HG02973 (cell line): ENCODE measurements around the gene LBR.

Experiments
- ATAC-seq: cut with Tn5 transposase; IDR thresholded peaks from one replicate; pipeline ENCODE4 v1.9.1; 2021; ENCODE audit warnings: moderate library complexity; ENCODE audit not compliant: unreplicated experiment

The LBR gene

DNA sequence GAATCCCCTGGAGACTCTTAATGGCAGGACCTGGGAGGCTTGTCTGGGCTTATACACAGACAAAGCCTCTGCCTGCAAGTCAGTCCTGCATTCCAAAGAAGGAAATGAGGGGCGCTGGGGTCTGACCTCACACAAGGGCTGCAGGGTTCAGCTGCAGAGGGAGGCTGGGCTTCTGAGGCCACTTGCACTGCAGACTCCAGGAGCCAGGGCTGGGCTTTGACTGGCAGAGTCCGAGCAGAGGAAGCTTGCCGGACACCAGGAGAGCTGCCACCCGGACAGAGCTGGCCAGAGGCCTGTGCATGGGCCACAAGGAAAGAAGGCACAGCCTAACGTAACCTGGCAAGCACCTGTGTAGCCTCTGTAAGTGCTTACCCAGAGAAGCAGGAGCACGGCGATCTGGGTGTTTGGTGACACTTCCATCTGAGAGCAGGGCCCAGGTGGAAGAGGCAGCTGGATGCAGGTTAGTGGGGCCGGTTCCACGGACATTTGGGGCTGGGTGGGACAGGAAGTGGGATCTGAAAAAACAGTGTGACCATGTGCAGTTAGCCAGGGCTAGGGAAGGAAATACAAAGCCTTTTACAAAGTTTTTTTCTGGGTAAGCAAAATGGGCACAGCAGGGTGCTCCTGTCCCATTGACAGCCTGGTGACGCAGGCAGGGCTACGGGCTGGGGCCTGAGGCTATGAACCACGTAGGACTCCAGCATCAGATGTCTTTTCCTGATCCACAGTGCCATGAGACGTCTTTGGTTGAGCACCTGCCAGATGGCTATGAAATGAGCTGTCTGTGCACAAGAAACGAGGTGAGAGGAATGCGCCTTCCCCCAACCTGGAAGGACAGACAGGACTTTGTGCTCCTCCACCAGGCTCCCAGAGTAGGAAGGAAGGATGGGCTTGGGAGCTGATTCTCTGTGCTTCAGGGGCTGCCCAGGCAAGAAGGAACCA lies 37.3 kb upstream of the LBR start:
- ATAC-seq: no peak

DNA sequence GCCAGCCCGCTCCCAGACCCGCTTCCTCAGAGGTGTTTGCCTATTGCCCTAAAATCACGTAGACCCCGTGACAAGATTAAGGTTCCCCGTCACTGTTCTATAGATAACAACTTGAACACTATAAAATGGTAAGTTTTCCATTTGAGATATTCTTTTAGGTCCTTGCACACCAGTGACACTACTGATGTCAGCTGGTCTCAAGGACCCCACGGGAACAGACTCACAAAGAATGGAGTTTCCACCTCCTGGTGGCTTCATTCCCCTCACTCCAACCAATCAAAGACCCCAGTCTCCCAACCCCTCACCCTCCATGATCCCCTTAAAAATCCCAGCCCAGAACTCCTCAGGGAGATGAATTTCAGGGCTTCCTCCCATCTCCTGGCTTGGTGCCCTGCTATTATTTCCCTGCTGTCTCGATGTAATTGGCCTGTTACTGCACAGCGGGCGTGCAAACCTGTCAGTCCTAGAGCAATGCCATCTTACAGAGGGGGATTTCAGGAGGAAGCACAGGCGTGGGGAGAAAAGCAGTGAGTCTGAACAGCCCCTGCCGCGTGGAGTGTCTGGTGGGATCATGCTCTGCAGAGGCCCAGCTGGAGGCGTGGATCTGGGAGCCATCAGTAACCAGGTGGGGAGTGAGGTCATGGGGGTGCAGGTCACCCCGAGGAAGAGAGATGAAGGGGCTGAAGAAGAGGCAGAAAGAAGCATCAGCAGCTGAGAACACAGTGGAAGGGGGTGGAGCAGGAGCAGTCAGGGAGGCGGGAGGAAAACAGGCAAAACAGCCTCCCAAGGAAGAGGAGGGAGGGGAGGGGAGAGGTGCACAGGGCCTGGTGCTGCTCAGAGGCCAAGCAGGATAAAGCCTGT lies 35.1 kb upstream of the LBR start:
- ATAC-seq: no peak

DNA sequence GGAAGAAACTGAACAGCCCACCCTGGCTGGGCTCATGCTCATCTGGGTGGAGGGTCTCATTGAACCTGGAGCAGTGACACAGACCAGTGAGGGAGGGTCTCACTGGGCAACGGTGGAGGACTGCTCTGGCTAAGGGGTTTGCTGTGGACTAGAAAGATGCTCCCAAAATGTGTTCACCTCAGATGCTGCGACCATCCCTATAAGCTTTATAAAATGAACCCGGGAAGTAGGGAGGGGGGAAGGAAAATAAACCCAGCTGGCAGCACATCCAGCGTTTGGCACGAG lies 34.5 kb upstream of the LBR start:
- ATAC-seq: no peak

DNA sequence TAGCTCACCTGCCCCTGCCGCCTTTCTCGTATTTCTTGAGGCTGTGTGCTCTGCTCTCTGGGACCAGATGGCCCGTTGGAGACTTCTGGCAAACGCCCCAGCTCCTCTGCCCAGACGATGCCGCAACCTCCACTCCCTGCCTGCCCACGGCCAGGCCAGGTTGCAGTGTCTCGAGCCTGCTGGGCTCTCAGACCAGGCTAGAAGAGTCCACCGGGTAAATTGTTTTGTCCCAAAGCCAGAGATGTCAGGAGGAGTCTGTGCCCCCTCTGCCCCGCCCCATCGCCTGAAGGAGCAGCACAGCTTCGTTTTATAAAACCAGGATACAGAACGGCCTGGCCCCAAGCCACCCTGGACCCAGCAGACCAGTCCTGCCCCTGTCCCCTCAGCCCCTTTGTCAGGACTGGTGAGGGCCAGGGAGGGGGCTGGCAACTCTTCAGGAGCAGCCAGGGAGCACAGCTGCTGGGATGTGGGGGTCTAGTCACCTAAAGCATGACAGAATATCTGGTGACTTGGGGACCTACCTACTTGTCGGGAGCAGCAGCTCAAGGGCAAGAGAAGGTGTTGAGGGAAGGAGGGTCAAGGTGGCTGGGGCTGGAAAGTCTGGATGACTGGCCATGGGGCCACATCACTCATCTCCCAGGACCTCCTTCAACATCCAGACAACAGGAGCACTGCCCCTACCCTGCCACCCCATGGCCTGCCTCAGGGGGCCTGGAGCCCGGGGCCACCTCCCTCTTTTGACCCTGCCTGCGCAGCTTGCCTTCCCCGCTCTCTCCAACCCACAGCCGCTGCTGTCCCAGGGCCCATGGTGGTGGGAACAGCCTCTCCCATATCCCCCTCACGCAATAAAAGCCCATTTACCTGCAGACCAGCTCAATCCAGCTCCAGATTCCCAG lies 33.9 kb upstream of the LBR start:
- no peak for ATAC-seq

DNA sequence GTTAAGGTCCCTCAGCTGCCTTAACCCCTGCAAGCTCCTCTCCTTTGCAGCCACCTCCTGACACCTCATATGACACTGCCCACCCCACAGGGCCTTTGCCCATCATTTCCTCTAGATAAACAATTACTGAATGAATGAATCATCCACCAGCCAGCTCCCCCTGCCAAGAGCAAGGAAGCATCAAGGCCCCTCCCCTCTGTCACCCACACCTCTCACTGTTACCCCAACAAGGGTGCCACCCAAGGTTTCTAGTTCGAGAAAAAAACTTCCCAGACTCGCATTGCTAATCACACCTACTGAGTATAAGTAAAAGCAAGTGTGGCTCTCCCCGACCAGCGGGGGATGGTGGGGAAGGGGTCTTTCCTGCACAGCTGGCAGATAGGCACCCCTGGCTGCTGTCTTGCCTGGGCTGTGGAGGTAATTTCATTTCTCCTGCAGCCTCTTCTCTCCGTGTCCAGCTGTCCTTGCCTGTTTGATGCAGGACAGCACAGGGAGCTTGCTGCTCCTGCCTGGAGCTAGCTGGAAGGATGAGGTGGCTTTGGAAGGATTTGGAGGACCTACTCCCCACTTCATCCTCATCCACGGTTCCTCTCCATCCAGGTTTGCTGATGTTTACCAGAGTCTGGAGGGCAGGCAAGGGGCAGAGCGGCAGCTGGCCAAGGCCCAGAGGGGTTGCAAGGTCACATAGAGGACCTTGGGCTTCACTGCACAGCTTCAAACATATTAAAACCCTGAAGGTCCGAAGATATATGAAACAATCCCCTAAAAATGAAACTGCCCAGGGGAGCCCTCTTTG lies 33.1 kb upstream of the LBR start:
- ATAC-seq: no peak

DNA sequence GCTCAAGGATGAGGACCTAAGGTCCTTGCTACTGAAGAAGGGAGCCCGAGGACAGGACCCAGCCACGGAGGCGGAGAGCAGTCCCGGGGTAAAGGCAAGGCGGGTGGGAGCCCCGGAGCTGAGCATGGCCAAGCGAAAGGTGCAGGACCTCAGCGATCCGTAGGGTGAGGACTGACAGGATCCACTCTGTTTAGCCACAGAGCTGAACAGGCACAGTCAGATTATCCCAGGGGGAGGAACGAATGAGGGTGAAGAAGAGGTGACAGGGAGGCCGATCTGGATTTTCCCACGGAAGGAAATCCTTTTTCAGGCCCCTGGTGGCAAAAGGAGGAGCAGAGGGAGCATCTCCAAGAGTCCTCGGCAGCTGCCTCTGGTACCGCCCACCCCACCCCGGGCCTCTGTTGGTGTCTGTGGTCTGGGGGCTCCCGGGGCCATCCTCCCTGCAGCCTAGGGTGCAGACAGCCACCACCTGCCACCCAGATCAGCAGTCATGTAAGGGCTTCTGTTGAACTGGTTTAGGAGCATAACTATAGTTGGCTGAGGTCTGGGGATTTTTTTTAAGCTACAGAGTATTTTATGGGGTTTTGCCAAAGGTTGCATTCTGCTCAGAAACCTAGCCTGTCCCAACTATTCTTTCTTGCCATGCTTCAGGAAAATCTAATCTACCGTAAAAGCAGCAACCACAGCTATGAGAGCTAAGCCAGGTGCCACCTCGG lies 32.3 kb upstream of the LBR start:
- ATAC-seq: no peak

DNA sequence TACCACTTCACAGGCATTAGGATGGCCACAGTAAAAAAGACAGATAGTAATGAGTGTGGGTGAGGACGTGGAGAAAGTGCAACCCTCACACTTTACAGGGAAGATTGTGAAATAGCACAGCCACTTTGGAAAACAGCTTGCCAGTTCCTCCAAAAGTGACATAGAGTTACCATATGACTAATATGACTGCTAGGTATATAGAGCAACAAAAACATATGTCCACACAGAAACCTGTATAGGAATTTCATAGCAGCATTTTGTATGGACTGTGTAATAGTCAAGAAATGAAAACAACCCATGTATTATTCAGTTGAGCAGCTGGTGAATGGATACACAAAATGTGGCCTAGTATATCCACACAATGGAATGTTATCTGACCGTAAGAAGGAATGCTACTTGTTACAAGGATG lies 30.4 kb upstream of the LBR start:
- no peak for ATAC-seq

DNA sequence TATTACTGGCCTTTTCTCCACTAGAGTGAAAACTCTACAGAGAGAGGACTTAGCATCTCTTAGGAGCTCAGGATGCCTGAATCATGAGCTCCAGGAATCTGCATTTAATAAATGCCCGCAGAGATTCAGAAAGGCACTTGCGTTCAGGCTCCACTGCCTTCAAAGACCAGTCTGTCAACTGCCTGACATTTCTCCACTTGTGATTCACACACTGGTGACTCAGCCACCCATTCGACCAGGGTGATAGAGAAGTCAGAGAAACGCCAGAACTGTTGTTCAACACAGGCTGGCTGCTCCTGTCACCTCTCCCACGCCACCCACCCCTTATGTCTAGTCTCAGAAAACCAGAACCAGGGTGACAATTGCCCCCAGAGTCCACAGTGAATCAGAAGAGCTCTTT lies 26.9 kb upstream of the LBR start:
- no peak for ATAC-seq

DNA sequence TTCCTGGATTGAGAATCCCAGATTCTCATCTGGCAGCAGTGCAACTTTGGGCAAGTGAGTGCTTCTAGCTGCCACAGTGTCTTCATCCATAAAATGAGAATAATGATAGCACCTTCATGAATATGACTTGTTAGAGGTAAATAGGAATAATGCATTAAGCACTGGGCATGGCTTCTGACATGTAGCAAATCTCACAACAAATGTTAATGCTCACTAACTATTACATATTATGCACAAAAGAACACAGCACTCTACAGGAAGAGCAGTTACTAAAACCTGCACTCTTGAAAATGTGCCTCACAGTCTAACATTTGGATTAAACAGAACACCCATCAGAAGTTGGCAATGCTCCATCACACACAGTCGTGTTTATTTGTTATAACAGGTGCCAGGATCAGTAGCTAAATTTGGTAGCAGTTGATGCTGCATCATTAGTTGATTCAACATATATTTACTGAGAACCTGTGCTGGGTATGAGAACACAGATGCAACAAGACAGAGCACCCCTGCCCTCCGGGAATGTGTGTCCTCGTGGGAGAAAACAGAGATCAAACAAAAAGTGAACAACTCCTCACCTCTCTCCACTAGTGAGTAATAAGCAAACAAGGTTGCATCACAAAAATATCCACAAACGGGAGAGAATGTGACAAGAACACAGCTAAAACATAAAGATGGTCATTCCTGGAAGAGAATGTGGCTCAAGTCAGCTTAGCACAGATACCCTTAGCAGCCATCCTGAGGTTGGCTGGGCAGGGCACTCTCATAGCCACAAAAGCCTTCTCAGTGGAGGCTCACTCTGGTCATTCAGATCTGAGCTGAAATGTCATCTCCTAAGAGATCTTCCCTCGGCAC lies 26.2 kb upstream of the LBR start:
- ATAC-seq: no peak

DNA sequence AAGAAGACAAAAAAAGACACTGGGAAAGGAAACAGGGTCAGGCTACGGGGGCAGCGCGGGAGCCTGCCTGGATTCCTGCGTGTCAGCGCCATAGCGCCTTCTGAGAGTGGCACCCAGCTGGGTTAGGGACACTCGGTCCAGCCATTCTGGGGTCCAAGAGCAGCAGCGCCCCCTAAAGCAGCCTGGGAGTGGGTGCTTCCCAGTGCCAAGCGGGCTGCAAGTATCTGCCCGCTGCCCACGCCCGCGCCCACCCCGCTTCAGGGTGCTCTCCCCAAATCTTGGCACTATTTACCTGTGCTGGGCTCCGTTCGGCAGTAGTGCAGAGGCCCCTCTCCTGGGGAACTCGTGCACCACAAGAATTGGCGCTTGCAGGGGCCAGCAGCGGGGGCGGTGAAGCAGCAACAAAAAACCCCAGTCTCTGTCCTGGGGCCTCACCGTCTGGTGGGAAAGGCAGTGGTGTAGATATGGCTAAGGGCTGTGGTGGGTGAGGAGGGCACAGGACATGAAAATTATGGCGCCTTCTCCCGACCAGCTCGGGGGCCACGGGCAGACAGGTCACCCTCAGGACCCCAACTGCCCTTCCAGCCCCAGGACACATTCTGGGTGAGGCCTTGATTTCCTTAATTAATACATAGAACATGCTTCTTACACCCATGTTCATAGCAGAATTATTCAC lies 24.1 kb upstream of the LBR start:
- ATAC-seq: no peak

DNA sequence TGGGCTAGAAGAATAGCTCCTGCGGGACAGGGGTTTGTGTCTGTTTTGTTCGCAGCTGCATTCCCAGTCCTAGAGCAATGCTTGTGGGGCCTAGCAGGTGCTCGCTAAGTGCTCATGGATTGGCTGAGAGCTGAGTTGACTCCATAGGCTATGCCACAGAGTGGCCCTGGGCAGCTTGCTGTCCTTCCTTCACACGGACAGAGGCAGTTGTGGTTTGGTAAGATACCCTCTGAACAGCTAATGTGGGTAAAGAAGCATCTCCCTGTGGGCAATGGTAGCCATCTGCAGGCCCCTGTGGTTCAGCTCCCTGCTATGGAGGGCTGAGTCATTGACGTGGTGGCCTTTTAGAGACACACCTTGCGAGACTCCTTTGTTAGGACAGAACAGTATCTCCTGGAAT lies 23.5 kb upstream of the LBR start:
- no peak for ATAC-seq

DNA sequence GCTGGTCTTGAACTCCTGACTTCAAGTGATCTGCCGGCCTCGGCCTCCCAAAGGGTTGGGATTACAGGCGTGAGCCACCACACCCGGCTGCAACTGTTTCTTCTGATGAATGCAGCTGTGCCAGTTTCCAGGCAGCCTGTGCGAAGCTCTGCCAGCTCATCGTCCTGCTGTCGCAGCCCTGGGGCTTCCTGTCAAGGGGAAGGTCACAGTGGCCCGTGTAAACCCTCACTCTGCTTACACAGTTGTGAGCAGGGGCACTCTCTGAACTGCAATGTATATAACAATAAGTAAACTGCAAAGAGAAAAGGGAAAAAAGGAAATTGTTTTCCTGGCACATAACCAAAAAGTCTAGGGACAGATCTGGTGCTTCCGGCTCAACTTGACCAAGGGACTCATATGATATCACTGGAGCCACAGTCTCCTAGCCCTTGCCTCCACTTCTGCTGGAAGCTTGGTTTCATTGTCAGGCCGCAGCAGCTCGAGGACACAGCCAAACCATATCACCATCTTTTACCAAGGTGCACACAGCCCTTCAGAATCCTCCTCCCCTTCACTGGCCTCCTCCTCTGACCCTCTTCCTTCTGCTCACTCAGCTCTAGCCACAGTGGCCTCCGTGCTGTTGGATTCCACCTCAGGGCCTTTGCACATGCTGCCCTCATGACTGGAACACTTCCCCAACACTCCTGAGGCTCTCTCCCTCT lies 22.8 kb upstream of the LBR start:
- no peak for ATAC-seq

DNA sequence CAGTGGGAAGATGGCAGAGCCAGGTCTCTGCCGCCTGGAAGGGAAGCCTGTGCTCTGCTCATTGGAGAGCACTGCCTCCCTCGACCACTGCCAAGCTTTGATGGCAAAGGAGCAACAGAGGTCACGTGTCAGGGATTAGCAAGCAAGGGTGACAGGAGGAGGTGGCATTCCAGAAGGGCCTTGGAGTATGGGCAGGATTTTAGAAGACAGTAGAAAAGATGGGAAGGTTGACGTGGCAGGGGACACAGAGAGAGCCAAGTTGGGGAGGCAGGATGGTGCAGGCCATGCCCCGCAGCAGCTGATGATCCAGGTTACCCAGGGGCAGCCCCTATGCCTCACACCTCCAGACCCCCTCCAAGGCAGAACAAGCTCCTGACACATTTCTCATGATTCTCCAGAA lies 21.9 kb upstream of the LBR start:
- no peak for ATAC-seq

DNA sequence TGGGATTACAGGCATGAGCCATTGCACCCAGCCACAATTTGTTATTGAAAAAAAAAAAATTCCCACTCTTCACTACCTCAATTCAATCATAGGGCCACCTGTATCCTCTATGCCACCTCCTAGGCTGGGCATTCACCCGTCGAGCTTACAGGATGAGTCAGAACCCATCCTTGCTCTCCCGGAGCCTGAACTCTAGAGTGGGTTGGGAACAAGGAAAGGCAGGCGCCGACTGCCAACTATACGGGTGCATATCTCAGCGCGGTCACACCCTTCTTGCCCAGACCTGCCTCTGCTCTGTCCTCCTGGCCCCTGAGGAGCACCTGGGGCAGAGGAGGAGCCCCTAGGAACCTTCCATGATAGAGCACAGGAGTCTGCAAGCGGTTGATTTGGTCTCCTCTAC lies 21.4 kb upstream of the LBR start:
- ATAC-seq: no peak

DNA sequence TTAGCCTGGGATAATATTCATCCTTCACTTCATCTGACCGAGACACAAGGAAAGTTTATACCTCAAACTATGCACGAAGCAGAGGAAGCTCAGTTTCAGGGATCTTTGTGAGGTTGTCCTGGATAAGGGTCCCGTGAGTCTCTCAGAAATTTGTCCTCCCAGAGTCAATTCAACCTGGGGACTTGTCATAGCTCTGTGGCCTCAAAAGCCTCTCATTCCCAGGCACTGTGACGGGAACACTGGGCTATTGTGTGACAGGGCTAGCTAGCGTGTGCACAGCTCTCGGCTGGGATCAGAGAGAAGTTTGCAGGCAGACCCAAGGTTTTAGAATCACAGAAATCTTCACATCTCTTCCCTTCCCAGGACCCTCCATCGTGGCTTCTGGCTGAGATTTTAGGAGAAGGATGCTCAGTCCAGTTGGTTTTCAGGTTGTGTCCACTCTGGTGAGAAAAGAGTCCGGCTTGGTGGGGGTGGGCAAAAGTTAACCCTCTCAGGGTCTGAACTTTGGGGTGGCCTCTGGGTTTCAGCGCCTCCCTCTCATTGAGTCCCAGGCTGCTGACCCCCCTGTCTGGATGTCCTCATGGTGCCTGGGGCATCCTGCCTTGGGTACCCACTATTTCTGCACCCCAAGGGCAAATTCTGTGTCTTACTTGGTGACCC lies 20.4 kb upstream of the LBR start:
- no peak for ATAC-seq

DNA sequence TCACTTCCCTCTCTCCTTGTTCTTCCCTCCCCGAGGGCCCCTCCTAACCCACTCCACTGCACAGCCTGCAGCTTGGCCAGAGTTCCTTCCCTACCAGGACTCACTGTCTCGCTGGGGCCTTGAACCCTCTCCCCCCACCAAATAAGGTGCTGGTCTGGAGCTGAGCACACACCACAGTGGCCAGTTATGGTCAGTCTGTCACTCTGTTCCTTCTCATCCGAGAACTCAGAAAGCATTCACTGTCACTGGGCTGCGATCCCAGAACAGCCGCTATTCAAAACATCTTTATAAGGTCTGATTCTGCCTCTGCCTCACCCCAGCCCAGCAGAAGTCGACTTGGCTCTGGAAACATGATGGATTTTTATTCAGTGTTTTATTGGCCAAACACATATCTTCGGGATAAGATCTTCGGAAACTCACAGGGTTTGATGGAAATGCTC lies 19.8 kb upstream of the LBR start:
- ATAC-seq: no peak

DNA sequence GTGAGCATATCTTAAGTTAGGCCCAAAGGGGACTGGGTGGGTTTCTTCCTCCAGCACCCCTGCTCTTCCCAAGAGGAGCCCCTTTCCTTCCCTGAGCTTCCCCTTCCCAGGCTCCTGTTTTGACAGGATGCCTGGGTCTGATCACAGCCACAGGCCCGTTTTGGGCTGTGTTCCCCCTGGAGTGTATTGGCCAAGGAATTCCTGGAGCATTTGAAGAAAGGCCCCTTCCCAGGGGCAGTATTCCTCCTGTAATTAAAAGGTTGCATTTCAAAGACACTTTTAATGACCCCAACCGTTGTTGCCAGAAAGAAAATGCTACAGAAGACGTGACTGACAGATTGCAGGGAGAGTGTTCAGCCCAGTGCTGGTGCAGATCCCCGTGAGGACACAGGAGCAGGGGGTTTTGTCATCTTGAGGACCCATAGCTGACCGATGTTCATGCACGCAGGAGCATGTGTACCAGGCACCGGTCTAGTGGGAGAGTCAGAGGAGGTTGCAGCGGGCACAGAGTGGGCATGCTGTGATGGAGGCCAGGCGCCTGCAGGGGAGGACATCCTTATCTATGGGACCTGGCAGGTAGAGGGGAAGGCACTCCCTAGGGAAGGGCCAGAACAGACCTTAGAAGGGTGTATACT lies 19.3 kb upstream of the LBR start:
- no peak for ATAC-seq
